ENCODE measurements around the gene PXYLP1.

DNA sequence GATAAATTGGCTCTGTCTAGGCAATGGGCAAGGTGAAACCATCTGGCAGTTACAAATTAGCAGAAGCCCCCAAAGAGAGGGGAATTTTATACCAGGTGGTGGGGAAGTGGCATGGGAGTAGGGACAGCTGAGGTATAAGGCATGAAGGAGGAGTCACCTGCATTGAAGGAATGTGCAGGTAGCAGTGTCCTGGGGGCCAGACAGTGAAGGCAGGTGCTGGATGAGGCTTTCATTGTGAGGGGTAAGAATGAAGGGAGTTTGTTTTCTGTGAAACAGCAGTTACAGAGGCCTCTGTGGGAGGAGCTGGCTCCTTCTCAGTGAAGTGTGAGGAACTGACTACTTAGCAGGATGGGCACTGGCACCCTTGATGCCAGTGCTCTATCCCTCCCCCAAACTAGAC lies 19.1 kb upstream of the PXYLP1 start:
- TF ChIP-seq, protein P1, sequence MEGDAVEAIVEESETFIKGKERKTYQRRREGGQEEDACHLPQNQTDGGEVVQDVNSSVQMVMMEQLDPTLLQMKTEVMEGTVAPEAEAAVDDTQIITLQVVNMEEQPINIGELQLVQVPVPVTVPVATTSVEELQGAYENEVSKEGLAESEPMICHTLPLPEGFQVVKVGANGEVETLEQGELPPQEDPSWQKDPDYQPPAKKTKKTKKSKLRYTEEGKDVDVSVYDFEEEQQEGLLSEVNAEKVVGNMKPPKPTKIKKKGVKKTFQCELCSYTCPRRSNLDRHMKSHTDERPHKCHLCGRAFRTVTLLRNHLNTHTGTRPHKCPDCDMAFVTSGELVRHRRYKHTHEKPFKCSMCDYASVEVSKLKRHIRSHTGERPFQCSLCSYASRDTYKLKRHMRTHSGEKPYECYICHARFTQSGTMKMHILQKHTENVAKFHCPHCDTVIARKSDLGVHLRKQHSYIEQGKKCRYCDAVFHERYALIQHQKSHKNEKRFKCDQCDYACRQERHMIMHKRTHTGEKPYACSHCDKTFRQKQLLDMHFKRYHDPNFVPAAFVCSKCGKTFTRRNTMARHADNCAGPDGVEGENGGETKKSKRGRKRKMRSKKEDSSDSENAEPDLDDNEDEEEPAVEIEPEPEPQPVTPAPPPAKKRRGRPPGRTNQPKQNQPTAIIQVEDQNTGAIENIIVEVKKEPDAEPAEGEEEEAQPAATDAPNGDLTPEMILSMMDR (IDR thresholded peaks at IDR 0.05): no peak
- TF ChIP-seq POLR2A (IDR thresholded peaks at IDR 0.05) (no peak), EP300 (IDR thresholded peaks at IDR 0.05) (no peak)

Measured in tibial nerve (tissue), 4 donors.